K562 (cell line): Measurements from ENCODE around the gene NANS. TPM values are rescaled to one million over a fixed set of nuclear protein-coding genes. Genes with fewer than 3 reads are reported as not detected.

Experiments used
- ATAC-seq: fragments of 200-7000 bp; cut with Tn5 transposase; 3 replicates; pipeline ENCODE4 v1.9.1; 2020; ENCODE audit warnings: moderate library complexity
- BruUV-seq: library from RNA; stranded (reverse); fragments of 400-500 nt; replicated peaks from 2 replicates; lab custom pipeline; 2021; lab: Mats Ljungman, UMichigan
- CTCF ChIA-PET: fragments of 300-600 bp; formaldehyde crosslinking; extraction: SDS; loops from one replicate; lab custom pipeline; 2021; ENCODE audit warnings: low intra/inter-chr PET ratio; lab: Yijun Ruan, JAX
- POLR2A ChIA-PET: fragments of 300-600, 350-650 bp; sonication (Branson Sonifier 250); formaldehyde crosslinking; extraction: SDS; loops from one replicate; lab custom pipeline; 2021; ENCODE audit warnings: antibody characterized with exemption, inconsistent platforms; lab: Yijun Ruan, JAX
- DNase-seq, 4 experiments: peaks; one replicate each; pipeline versions ENCODE4 v3.0.0 to v3.0.0-alpha.2; 2011 to 2018; ENCODE audit warnings: low spot score in 3 of 4, mixed read lengths in 3 of 4; ENCODE audit errors: extremely low read depth in 1 of 4
- FAIRE-seq: peaks from 2 replicates; lab custom pipeline; 2011; peaks lifted over from hg19 to GRCh38; lab: Jason Lieb, UNC
- H2AFZ ChIP-seq: 2 replicates; pipeline ENCODE4 v1.6.0; 2011; ENCODE audit warnings: low read depth, low read length, control low read depth, inconsistent platforms
- H3K27ac ChIP-seq: fragments of 200-600 bp; 3 replicates; pipeline ENCODE4 v1.8.0; 2011; ENCODE audit warnings: low read depth, mild to moderate bottlenecking, control low read depth, inconsistent platforms, low read length, moderate library complexity, mixed read lengths; ENCODE audit errors: extremely low read depth
- H3K27me3 ChIP-seq, 2 experiments: fragments of 300-600 bp in 1 of 2; 2 replicates in 1 of 2; 3 replicates in 1 of 2; pipeline versions ENCODE4 v1.6.0 to v1.8.0; 2011; ENCODE audit warnings: inconsistent platforms in 2 of 2, low read length in 2 of 2, mild to moderate bottlenecking in 1 of 2, mixed read lengths in 1 of 2, moderate library complexity in 1 of 2; ENCODE audit not compliant: control insufficient read depth in 2 of 2, insufficient read depth in 2 of 2
- H3K36me3 ChIP-seq: fragments of 300-600 bp; 3 replicates; pipeline ENCODE4 v1.8.0; 2011; ENCODE audit warnings: mild to moderate bottlenecking, low read length, inconsistent platforms; ENCODE audit not compliant: control insufficient read depth, insufficient read depth
- H3K4me1 ChIP-seq, 2 experiments: fragments of 200-600 bp in 1 of 2; replicated peaks in 1 of 2; 2 replicates in 1 of 2; 3 replicates in 1 of 2; pipeline versions ENCODE4 v1.5.1 to v1.8.0; 2011; ENCODE audit warnings: inconsistent platforms in 2 of 2, low read length in 2 of 2, mild to moderate bottlenecking in 1 of 2, mixed read lengths in 1 of 2, moderate library complexity in 1 of 2; ENCODE audit not compliant: control insufficient read depth in 2 of 2, insufficient read depth in 2 of 2
- H3K4me2 ChIP-seq: 2 replicates; pipeline ENCODE4 v1.6.1; 2011; ENCODE audit warnings: low read length, control low read depth, inconsistent platforms, mixed read lengths; ENCODE audit not compliant: insufficient read depth
- H3K4me3 ChIP-seq: fragments of 200-600 bp; sonication (generic), shearing (Covaris generic); 2 replicates; pipeline ENCODE4 v1.5.1; 2016; ENCODE audit warnings: control low read depth, inconsistent platforms
- H3K79me2 ChIP-seq: fragments of 200-600 bp; 3 replicates; pipeline ENCODE4 v1.8.0; 2011; ENCODE audit warnings: low read length, inconsistent platforms; ENCODE audit not compliant: control insufficient read depth, insufficient read depth
- H3K9ac ChIP-seq, 2 experiments: 2 replicates each; pipeline versions ENCODE4 v1.6.0 to v1.6.1; 2011; ENCODE audit warnings: low read depth in 2 of 2, low read length in 2 of 2, control low read depth in 1 of 2, inconsistent platforms in 1 of 2, mild to moderate bottlenecking in 1 of 2, mixed read lengths in 1 of 2; ENCODE audit not compliant: insufficient read depth in 1 of 2
- H3K9me1 ChIP-seq: one replicate; pipeline ENCODE4 v1.6.0; 2011; ENCODE audit warnings: inconsistent platforms, mild to moderate bottlenecking, low read length, moderate library complexity; ENCODE audit not compliant: control insufficient read depth, insufficient read depth
- H3K9me3 ChIP-seq: replicated peaks from 2 replicates; pipeline ENCODE4 v1.5.1; 2011; ENCODE audit warnings: low read depth, low read length, inconsistent platforms; ENCODE audit not compliant: control insufficient read depth, insufficient read depth
- H4K20me1 ChIP-seq: replicated peaks from 2 replicates; pipeline ENCODE4 v1.6.1; 2011; ENCODE audit warnings: low read length, inconsistent platforms, mixed read lengths; ENCODE audit not compliant: control insufficient read depth, insufficient read depth
- BMI1 ChIP-seq: fragments of 150-350 bp; IDR thresholded peaks from 2 replicates; pipeline ENCODE4 v1.6.1; 2014; ENCODE audit warnings: low read length
- FOSL1 ChIP-seq: fragments of 200-800 bp; sonication (Bioruptor generic); conservative IDR thresholded peaks from 2 replicates; pipeline ENCODE4 v1.6.1; 2016; ENCODE audit warnings: missing genetic modification characterization, missing compliant biosample characterization
- GATAD2A ChIP-seq: fragments of 450-650 bp; IDR thresholded peaks from 2 replicates; pipeline ENCODE4 v1.6.1; 2017
- KAT8 ChIP-seq: fragments of 450-650 bp; IDR thresholded peaks from 2 replicates; pipeline ENCODE4 v1.6.1; 2016; ENCODE audit warnings: low read depth, mild to moderate bottlenecking
- L3MBTL2 ChIP-seq: fragments of 450-650 bp; IDR thresholded peaks from 2 replicates; pipeline ENCODE4 v1.6.1; 2016; ENCODE audit warnings: mild to moderate bottlenecking, moderate library complexity
- RFX1 ChIP-seq: fragments of 450-650 bp; IDR thresholded peaks from 2 replicates; pipeline ENCODE4 v1.6.1; 2016; ENCODE audit warnings: mild to moderate bottlenecking, moderate library complexity
- SMAD3 ChIP-seq: fragments of 450-650 bp; formaldehyde crosslinking; conservative IDR thresholded peaks from 2 replicates; pipeline ENCODE4 v1.4.0; 2020; ENCODE audit warnings: mild to moderate bottlenecking
- SMARCA4 ChIP-seq: fragments of 450-650 bp; IDR thresholded peaks from 2 replicates; pipeline ENCODE4 v1.6.1; 2016
- ZBTB1 ChIP-seq: sonication (generic); formaldehyde crosslinking; IDR thresholded peaks from 2 replicates; pipeline ENCODE4 v1.8.1; 2023; ENCODE audit warnings: missing genetic modification reagents, low read depth, mild to moderate bottlenecking, borderline replicate concordance
- ZNF212 ChIP-seq: fragments of 450-650 bp; formaldehyde crosslinking; IDR thresholded peaks from 2 replicates; pipeline ENCODE4 v1.4.0; 2020; ENCODE audit warnings: mild to moderate bottlenecking
- WGBS: fragments of 100-300 bp; shearing (Covaris generic); methylation state at CpG from one replicate; pipeline ENCODE4 v1.1.6; 2016; ENCODE audit warnings: low coverage, mixed read lengths; ENCODE audit not compliant: insufficient coverage; ENCODE audit errors: missing lambda C conversion rate; 5-methylcytosine and 5-hydroxymethylcytosine counted together
- in situ Hi-C: fragments of 300-500 bp; cut with MboI; formaldehyde crosslinking; loops from 4 replicates; pipeline ENCODE4 v1.15.0; 2018; ENCODE audit warnings: inconsistent platforms, mixed read lengths
- intact Hi-C: fragments of 100-400 bp; cut with micrococcal nuclease; formaldehyde crosslinking; loops from 2 replicates; pipeline ENCODE4 v1.14.2; 2022
- polyA plus RNA-seq, 8 experiments: library from polyadenylated mRNA; depleted of rRNA in 4 of 8; stranded (reverse) in 5 of 8; unstranded in 3 of 8; fragments of >200 nt; fragmentation: Nextera tagmentation in 2 of 8; fragmentation: Illumina TruSeq in 1 of 8; extraction: Ambion mirVana in 2 of 8; extraction: Trizol in 1 of 8; gene quantifications; 2 replicates each; pipeline versions ENCODE4 v1.2.1 to v1.2.3, GENCODE V29; 2011 to 2014; ENCODE audit warnings: inconsistent platforms in 1 of 8, missing spikeins in 1 of 8
- total RNA-seq, 7 experiments: library from RNA; depleted of rRNA in 6 of 7; stranded (reverse); fragments of >200 nt in 6 of 7; fragmentation: Illumina TruSeq in 2 of 7; extraction: Trizol in 2 of 7; gene quantifications; 2 replicates each; pipeline versions ENCODE4 v1.2.1 to v1.2.3, GENCODE V29; 2011 to 2021; ENCODE audit warnings: low replicate concordance in 1 of 7
- TF ChIP-seq, protein P1 (sequence below), 2 experiments: fragments of 250-450 bp in 1 of 2; fragments of 450-650 bp in 1 of 2; sonication (Bioruptor Pico) in 1 of 2; IDR thresholded peaks; 2 replicates each; pipeline versions ENCODE4 v1.6.1 to v1.8.0; 2016 to 2021; ENCODE audit warnings: mild to moderate bottlenecking in 2 of 2, moderate library complexity in 2 of 2, missing compliant biosample characterization in 1 of 2, missing genetic modification characterization in 1 of 2
- TF ChIP-seq, protein P2 (sequence below): fragments of 450-650 bp; IDR thresholded peaks from 2 replicates; pipeline ENCODE4 v1.6.1; 2018; ENCODE audit not compliant: partially characterized antibody

The NANS gene
- total and polyA plus RNA-seq, 9 of the 15 experiments (the other 6 are each of a cell fraction or from before 2014, with no cell fraction given), result 37.1 to 181 (median 137) TPM

DNA sequence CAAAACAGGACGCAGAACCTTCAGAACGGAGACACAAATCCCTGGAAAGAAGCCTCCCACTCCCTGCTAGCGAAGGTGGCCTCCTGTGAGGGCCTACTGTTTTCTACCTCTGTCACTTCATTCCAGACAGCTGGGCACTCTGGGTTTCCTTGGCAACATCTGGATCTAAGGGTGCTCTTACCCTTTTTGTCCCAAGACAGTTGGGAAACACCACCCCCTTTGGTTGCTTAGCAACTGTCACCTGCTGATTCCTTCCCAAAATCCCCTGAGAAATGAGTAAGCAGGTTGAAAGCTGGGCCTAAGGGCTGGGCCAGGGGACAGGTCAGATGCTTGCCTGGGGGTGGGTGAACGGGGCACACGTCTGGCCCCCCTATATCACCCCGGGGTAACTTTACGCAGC, 29.4 kb downstream of the NANS start:
- in situ Hi-C loops (no loop called here), intact Hi-C loops (no loop called here)
- CTCF ChIA-PET, result no interaction called here
- 73% methylated on average over 7 of the region's 7 CpGs for WGBS
- POLR2A ChIA-PET, result interaction anchor here (0.7 to 1.8 kb wide), 4 partner anchors 9 to 96 kb away, joined by 3 to 6 read pairs (median 5); no protein-coding TSS in a partner anchor
- Histone ChIP-seq H3K4me2 (no peak overlapping the region), H3K36me3 (peaks cover 75% of the 10 kb centered on the region), H3K4me1 (peaks cover 5 to 9% of the 10 kb centered on the region in 2 experiments; a peak in 4 of 5 replicates), H3K79me2 (no peaks in the 10 kb centered on the region), H4K20me1 (no peaks in the 10 kb centered on the region), H3K9me1 (no peaks in the 10 kb centered on the region), H3K27ac (no peak overlapping the region), H3K9me3 (no peaks in the 10 kb centered on the region), H3K27me3 (no peaks in the 10 kb centered on the region), H3K9ac (no peak overlapping the region), H3K4me3 (no peak overlapping the region), H2AFZ (no peak overlapping the region)
- no peak for TF ChIP-seq ZNF212
- peak; percentile 93 for TF ChIP-seq RFX1
- no peak for ATAC-seq
- FAIRE-seq, result no peak
- BruUV-seq, result no TSS peak
- DNase-seq, result peak; percentile 23 to 45 (median 32)

DNA sequence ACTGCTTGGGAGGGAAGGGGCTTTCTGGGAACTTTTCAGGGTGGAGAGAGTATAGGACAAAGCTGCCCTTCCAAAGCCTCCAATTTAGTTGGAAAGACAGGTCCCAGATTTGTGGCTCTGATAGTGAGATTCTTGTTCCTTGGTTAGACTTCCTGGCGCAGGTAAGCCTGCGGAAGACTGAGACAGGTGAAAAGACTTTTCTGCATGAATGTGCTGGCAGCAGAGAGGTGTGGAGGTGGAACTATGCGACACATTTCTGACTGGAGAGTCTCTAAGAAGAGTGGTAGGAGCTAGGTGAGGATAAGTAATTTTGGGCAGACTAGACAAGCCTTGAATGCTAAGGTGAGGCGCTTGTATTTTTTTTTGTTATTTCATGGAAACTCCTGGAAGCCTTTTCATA, 29.9 kb downstream of the NANS start:
- H3K79me2 ChIP-seq, result no peaks in the 10 kb centered on the region
- no peak for DNase-seq
- no TSS peak for BruUV-seq
- intact Hi-C loops (no loop called here), in situ Hi-C loops (no loop called here)
- no peak overlapping the region for H2AFZ ChIP-seq
- WGBS, result 85% methylated on average over 4 of the region's 4 CpGs
- no peak overlapping the region for H3K9ac ChIP-seq
- H3K27me3 ChIP-seq, result no peaks in the 10 kb centered on the region
- no peak for FAIRE-seq
- POLR2A ChIA-PET, result interaction anchor here (1.1 to 1.8 kb wide), 3 partner anchors 9 to 23 kb away, joined by 4 to 6 read pairs (median 6); no protein-coding TSS in a partner anchor
- no peaks in the 10 kb centered on the region for H3K9me1 ChIP-seq
- H3K4me3 ChIP-seq, result no peak overlapping the region
- no peak overlapping the region for H3K4me2 ChIP-seq
- no peak for ATAC-seq
- H3K9me3 ChIP-seq, result no peaks in the 10 kb centered on the region
- H3K27ac ChIP-seq, result no peak overlapping the region
- CTCF ChIA-PET, result no interaction called here
- H3K36me3 ChIP-seq, result peaks cover 74% of the 10 kb centered on the region
- peaks cover 4 to 9% of the 10 kb centered on the region in 2 experiments; a peak in 4 of 5 replicates for H3K4me1 ChIP-seq
- no peaks in the 10 kb centered on the region for H4K20me1 ChIP-seq
- TF ChIP-seq ZBTB1 (no peak), BMI1 (no peak), FOSL1 (tag) (no peak), SMAD3 (no peak), L3MBTL2 (no peak), GATAD2A (no peak), KAT8 (no peak), SMARCA4 (no peak)
- TF ChIP-seq, protein P1, sequence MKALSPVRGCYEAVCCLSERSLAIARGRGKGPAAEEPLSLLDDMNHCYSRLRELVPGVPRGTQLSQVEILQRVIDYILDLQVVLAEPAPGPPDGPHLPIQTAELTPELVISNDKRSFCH (CRISPR knock-in tag; IDR thresholded peaks at IDR 0.05), result no peak
- TF ChIP-seq, protein P1 (tag; IDR thresholded peaks at IDR 0.05), result no peak
- TF ChIP-seq, protein P2, sequence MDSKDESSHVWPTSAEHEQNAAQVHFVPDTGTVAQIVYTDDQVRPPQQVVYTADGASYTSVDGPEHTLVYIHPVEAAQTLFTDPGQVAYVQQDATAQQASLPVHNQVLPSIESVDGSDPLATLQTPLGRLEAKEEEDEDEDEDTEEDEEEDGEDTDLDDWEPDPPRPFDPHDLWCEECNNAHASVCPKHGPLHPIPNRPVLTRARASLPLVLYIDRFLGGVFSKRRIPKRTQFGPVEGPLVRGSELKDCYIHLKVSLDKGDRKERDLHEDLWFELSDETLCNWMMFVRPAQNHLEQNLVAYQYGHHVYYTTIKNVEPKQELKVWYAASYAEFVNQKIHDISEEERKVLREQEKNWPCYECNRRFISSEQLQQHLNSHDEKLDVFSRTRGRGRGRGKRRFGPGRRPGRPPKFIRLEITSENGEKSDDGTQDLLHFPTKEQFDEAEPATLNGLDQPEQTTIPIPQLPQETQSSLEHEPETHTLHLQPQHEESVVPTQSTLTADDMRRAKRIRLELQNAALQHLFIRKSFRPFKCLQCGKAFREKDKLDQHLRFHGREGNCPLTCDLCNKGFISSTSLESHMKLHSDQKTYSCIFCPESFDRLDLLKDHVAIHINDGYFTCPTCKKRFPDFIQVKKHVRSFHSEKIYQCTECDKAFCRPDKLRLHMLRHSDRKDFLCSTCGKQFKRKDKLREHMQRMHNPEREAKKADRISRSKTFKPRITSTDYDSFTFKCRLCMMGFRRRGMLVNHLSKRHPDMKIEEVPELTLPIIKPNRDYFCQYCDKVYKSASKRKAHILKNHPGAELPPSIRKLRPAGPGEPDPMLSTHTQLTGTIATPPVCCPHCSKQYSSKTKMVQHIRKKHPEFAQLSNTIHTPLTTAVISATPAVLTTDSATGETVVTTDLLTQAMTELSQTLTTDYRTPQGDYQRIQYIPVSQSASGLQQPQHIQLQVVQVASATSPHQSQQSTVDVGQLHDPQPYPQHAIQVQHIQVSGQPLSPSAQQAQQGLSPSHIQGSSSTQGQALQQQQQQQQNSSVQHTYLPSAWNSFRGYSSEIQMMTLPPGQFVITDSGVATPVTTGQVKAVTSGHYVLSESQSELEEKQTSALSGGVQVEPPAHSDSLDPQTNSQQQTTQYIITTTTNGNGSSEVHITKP, result no peak
